GM21381 (cell line): ENCODE data around the gene ATP4A.

ENCODE experiments used
- ATAC-seq: cut with Tn5 transposase; IDR thresholded peaks from one replicate; pipeline ENCODE4 v1.9.1; 2021; ENCODE audit warnings: mild to moderate bottlenecking, moderate library complexity; ENCODE audit not compliant: unreplicated experiment

The ATP4A gene

GRCh38 chr19:35502751-35503150, 60.7 kb downstream of the ATP4A start:
- ATAC-seq: no peak

GRCh38 chr19:35501684-35502083, 61.8 kb downstream of the ATP4A start:
- ATAC-seq: no peak

DNA sequence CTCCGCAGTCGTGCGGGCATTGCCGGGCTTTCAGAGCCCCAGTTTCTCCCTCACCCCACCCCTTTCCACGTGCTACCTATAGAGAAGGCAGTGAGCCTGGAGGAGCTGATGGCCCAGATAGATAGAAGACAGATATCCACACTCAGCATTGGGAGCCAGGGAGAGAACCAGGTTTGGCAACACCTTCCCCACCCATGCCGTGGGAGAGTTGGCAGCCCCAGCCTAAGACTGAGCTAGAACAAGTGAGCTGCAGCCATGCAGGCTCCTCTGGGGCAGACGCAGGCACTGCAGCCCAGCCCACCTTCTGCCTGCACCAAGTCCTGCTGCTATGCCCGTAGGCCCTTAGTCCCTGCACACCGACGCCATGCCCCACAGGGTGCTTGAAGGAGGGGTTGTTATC, 62.8 kb downstream of the ATP4A start:
- ATAC-seq: no peak
